Measurements from ENCODE around the gene MYF5. TPM values are rescaled to one million over a fixed set of nuclear protein-coding genes. Genes with fewer than 3 reads are reported as not detected.
"Not testable (repeated sequence)": the region's sequence is repeated elsewhere in the genome, so short reads cannot be mapped to it uniquely, and the experiment has no call there.

The MYF5 gene
- not detected for total RNA-seq

DNA sequence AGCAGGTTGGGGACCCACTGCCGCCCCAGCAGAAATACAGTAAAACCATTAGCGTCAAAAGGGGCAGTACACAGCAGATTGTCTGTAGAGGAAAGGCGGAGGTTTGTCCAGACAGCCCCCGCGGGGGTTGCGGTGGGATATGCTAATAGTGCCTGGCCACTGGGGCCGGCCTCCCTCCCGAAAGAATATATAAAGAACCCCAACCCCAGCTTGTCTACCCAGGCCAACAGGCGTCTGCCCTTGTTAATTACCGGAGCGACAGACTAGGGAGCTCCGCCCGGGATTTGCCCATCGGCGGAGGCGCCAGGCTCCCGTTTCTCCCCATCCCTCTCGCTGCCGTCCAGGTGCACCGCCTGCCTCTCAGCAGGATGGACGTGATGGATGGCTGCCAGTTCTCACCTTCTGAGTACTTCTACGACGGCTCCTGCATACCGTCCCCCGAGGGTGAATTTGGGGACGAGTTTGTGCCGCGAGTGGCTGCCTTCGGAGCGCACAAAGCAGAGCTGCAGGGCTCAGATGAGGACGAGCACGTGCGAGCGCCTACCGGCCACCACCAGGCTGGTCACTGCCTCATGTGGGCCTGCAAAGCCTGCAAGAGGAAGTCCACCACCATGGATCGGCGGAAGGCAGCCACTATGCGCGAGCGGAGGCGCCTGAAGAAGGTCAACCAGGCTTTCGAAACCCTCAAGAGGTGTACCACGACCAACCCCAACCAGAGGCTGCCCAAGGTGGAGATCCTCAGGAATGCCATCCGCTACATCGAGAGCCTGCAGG, at the start of gene MYF5:
MYF5 (plus strand) TSS at position 217 of the 774 bp plus-strand sequence; CDS start at position 369, 152 bp downstream.
- H3K27me3 Mint-ChIP-seq: peaks cover 17% of the 10 kb centered on the region
- ATAC-seq (replicated peaks): no peak
- no peak within 1 kb of the TSS for H3K4me3 Mint-ChIP-seq
- peaks cover 5% of the 10 kb centered on the region for H3K9me3 Mint-ChIP-seq
- no peak within 1 kb of the TSS for H3K27ac Mint-ChIP-seq
- no peaks in the 10 kb centered on the region for H3K4me1 Mint-ChIP-seq
- H3K36me3 Mint-ChIP-seq (ENCODE audit: low read depth): no peaks in the 10 kb centered on the region

DNA sequence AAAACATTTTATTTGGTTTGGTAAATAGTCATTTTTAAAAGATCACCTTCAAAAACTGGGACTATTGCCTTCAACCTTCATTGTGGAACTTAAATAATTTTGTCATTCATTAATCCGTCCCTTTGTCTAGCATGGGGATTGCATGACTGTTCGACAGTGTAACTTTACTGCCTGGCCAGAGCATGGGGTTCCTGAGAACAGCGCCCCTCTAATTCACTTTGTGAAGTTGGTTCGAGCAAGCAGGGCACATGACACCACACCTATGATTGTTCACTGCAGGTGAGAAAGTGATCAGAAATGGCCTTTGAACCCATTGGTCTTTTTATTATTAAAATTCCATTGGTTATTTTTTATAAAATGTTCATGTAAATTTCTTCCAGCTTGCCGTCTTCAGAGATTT, 46.5 kb upstream of the MYF5 start:
- Mint-ChIP-seq H3K36me3 (ENCODE audit: low read depth) (no peaks in the 10 kb centered on the region), H3K27ac (no peak overlapping the region), H3K4me3 (no peak overlapping the region), H3K4me1 (no peaks in the 10 kb centered on the region), H3K27me3 (no peaks in the 10 kb centered on the region), H3K9me3 (peaks cover 10% of the 10 kb centered on the region)
- no peak for ATAC-seq (replicated peaks)

DNA sequence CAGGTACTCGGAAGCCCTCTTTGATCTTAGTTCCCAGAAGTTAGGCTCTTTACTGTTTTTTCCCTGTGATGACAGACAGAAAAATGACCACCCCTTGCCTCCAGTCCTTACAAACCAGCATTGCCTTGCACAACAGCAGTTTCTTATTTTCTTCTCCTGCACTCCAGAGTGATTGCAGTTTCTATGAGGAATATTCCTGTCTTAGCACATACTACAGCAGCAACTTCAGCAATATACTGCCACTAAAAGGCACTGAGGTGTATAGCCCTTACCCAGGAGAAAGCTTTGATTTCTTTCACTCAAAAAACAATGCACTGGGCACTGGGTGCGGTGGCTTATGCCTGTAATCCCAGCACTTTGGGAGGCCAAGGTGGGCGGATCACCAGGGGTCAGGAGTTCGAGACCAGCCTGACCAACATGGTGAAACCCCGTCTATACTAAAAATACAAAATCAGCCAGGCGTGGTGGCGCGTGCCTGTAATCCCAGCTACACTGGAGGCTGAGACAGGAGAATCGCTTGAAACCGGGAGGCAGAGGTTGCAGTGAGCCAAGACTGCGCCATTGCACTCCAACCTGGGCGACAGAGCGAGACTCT, 40.6 kb upstream of the MYF5 start:
- not testable (repeated sequence) for H3K9me3 Mint-ChIP-seq; ATAC-seq (replicated peaks); H3K4me3 Mint-ChIP-seq; H3K36me3 Mint-ChIP-seq (ENCODE audit: low read depth); H3K4me1 Mint-ChIP-seq; H3K27ac Mint-ChIP-seq; H3K27me3 Mint-ChIP-seq

DNA sequence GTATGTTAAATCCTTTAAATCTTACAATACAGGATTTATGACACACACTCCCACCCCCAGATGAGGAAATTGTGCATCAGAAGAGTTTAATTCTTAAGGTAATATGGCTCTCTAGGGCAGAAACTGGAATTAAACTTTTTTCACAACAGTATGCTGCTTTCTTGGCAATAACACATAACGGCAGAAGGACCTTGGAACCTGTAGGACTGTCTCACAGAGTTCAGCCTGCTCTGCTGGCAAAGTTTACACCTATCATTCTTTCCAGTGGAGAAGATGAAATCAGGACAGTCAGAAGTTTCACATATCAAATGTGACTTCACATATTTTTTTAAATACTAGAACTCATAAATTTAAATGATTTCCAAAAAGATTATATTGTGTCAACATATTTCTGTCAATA, 39.9 kb upstream of the MYF5 start:
- no peaks in the 10 kb centered on the region for H3K27me3 Mint-ChIP-seq
- H3K36me3 Mint-ChIP-seq (ENCODE audit: low read depth): no peaks in the 10 kb centered on the region
- H3K4me3 Mint-ChIP-seq: no peak overlapping the region
- H3K27ac Mint-ChIP-seq: no peak overlapping the region
- no peaks in the 10 kb centered on the region for H3K4me1 Mint-ChIP-seq
- H3K9me3 Mint-ChIP-seq: peaks cover 1% of the 10 kb centered on the region
- ATAC-seq (replicated peaks): no peak

DNA sequence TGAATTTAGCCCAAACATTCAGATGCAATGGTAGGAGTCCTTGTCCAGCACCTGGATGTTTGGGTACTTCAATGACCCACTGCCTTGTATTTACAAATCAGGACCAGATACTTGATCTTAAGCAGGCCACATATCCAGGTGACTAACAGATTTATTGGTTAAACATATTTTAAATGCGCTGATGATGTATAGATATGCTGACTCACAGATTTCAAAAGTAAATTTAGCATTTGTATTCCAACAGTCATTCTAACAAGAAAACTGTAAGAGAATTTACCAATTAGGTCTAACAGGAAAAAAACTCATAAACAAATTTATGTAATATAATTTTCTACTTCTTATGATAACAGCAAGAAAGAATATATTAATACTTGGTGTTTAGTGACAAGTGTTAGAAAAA, 38.7 kb upstream of the MYF5 start:
- H3K4me1 Mint-ChIP-seq: no peaks in the 10 kb centered on the region
- no peak overlapping the region for H3K27ac Mint-ChIP-seq

DNA sequence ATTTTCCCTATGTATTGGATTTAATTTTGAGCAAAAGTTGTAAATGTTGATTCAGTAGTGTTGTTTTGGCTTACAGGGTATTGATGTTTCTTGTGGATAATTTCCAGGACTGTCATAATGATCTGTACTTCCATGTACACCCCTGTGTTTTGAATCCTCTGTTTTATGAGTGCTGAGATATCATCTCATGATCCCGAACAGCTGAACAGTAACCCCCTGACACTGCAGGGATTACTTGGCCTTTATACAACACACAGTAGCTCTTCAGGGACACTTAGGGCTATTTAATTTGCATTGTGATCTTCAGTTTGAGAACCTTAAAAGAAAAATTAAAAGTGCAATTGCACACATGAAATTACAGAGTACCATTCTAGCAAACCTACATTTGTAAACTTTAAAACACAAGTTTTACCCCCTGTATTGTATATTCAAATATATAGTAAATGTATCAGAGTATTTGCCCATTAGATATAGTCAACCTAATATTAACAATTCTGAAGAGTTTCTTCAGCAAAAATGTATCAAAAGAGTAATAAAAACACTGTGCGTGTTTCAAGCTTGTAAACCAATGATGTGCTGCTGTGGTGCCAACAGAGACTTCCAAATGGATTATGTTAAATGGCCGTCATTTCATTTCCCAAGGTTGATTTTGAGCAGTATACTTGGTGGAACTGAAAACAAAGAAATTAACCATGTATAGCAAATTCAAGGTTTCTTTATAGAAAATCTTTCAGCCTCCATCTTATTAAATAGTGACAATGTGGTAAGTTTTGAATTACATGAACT, 37.2 kb upstream of the MYF5 start:
- H3K27ac Mint-ChIP-seq: no peak overlapping the region
- H3K27me3 Mint-ChIP-seq: no peaks in the 10 kb centered on the region
- no peak overlapping the region for H3K4me3 Mint-ChIP-seq
- ATAC-seq (replicated peaks): no peak
- no peaks in the 10 kb centered on the region for H3K4me1 Mint-ChIP-seq
- H3K36me3 Mint-ChIP-seq (ENCODE audit: low read depth): no peaks in the 10 kb centered on the region
- H3K9me3 Mint-ChIP-seq: no peaks in the 10 kb centered on the region

More for the DNA sequence above, 38.7 kb upstream of the MYF5 start:
- no peaks in the 10 kb centered on the region for H3K27me3 Mint-ChIP-seq
- H3K4me3 Mint-ChIP-seq: no peak overlapping the region
- ATAC-seq (replicated peaks): no peak
- H3K9me3 Mint-ChIP-seq: no peaks in the 10 kb centered on the region
- no peaks in the 10 kb centered on the region for H3K36me3 Mint-ChIP-seq (ENCODE audit: low read depth)

DNA sequence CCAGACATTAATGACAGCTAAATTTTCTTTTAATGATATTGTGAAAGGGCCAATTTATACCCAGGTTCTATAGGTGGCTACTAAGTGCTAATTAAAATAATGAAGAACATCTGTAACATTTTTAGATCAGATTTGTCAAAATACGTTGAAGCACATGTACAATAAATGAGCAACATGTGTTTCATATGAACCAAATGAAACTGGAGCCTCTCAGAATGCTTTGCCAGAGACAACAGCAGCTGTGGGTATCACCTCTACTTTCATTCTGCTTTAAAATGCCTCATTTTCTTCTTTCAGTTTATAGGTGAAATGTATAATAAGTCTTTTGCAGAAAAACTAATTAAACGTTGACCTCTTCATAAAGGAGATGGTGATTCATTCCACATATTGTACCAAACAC, 35.4 kb upstream of the MYF5 start:
- no peak overlapping the region for H3K27ac Mint-ChIP-seq

DNA sequence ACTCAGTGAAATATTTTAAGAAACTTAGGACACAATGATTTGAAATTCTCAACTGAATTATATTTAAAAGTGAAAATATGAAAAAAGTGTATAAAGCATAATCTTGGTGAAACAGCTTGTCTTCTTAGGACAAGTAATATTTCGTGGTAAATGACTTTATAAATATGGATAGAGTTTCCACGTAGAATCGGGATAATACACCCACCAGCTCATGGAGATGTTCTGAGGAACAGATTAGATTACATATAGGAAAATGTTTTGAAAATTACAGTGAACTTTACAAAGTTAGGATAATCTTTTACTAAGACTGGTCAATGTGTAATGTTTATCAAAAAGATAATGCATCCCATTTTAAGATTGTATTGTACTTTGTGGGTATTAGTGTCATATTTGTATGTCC, 34.9 kb upstream of the MYF5 start:
- H3K4me3 Mint-ChIP-seq: no peak overlapping the region
- no peaks in the 10 kb centered on the region for H3K36me3 Mint-ChIP-seq (ENCODE audit: low read depth)
- no peaks in the 10 kb centered on the region for H3K27me3 Mint-ChIP-seq
- H3K9me3 Mint-ChIP-seq: no peaks in the 10 kb centered on the region
- no peak for ATAC-seq (replicated peaks)
- H3K4me1 Mint-ChIP-seq: no peaks in the 10 kb centered on the region
- no peak overlapping the region for H3K27ac Mint-ChIP-seq

More for the DNA sequence above, 35.4 kb upstream of the MYF5 start:
- Mint-ChIP-seq H3K36me3 (ENCODE audit: low read depth) (no peaks in the 10 kb centered on the region), H3K4me3 (no peak overlapping the region), H3K27me3 (no peaks in the 10 kb centered on the region), H3K9me3 (no peaks in the 10 kb centered on the region), H3K4me1 (no peaks in the 10 kb centered on the region)
- no peak for ATAC-seq (replicated peaks)

DNA sequence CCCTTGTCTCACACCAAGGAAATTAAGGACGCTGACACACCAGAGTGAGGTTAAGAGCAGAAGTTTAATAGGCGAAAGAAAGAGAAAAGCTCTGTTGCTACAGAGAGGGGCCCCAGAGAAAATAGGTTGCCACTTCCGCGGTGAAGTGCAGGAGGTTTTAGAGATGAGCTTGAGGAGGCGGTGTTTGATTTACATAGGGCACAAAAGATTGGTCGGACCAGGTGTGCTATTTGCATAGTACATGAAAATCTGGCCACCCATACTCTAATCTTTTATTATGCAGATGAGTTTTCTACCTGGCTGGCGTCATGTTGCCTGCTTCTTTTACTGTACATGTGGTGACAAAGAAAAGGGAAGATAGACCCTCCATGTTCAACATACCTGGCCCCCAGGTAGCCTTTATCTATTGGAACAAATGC, 32.6 kb upstream of the MYF5 start:
- Mint-ChIP-seq H3K27me3 (no peaks in the 10 kb centered on the region), H3K4me3 (no peak overlapping the region), H3K36me3 (ENCODE audit: low read depth) (no peaks in the 10 kb centered on the region), H3K4me1 (no peaks in the 10 kb centered on the region), H3K27ac (no peak overlapping the region), H3K9me3 (no peaks in the 10 kb centered on the region)
- ATAC-seq (replicated peaks): no peak

DNA sequence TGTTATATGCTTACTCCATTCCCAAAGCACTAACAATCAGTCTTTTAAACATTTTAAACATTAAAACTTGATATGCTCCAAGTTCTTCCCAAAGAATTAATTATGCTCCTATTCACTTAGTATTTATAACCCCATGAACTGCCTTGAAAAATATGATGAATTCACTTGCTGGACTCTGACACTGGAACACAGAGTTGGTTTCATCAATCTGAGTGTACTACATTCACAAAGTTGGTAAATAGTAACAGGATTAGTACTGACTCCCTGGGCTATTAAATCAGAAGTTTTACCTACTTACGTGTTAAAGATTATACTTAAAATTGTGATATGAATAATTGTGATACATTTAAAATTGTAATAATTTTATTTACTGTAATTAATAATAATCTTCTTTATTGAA, 26.6 kb upstream of the MYF5 start:
- Mint-ChIP-seq H3K4me3 (no peak overlapping the region), H3K4me1 (no peaks in the 10 kb centered on the region), H3K9me3 (peaks cover 4% of the 10 kb centered on the region), H3K27ac (no peak overlapping the region), H3K36me3 (ENCODE audit: low read depth) (no peaks in the 10 kb centered on the region), H3K27me3 (no peaks in the 10 kb centered on the region)
- ATAC-seq (replicated peaks): no peak

DNA sequence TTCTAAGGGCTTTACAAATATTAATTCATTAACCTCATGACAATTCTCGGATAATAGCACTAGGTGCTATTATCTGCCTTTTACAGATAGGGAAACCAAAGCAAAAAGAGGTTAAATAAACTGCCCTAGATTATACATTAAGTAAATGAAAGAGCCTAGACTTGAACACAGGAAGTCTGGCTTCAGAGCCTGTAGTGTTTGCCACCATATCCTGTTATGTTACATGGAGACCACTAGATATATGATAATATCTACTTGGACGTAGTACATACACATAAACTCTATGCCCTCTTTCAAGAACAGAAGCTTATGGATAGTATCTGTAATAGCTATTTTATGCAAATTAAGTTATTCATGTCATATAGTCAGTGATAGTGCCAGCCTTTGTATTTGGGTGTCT, 26.2 kb upstream of the MYF5 start:
- Mint-ChIP-seq H3K27me3 (no peaks in the 10 kb centered on the region), H3K4me1 (no peaks in the 10 kb centered on the region)

DNA sequence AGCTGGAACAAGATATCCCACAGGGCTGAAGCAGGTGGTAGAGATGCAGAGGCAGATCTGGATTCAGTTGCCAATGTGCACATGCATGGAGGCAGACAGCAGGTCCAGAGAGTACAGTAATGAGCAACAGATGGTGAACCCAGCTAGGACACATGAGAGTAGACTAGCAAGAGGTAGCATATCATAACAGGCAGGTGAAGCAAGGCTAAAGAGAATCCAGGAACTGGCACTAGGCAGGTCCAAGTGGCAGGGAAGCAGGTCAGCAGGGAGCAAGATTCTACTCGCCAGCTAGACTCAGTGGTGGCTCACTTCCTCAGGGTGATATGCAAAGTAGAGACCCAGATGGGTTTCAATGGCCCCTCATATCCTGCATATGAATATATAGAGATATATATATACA, 24.6 kb upstream of the MYF5 start:
- Mint-ChIP-seq H3K36me3 (ENCODE audit: low read depth) (no peaks in the 10 kb centered on the region), H3K4me1 (no peaks in the 10 kb centered on the region), H3K9me3 (peaks cover 4% of the 10 kb centered on the region), H3K27ac (no peak overlapping the region), H3K27me3 (no peaks in the 10 kb centered on the region), H3K4me3 (no peak overlapping the region)
- ATAC-seq (replicated peaks): no peak

More for the DNA sequence above, 26.2 kb upstream of the MYF5 start:
- H3K27ac Mint-ChIP-seq: no peak overlapping the region
- H3K36me3 Mint-ChIP-seq (ENCODE audit: low read depth): no peaks in the 10 kb centered on the region
- ATAC-seq (replicated peaks): no peak
- H3K4me3 Mint-ChIP-seq: no peak overlapping the region
- H3K9me3 Mint-ChIP-seq: peaks cover 4% of the 10 kb centered on the region

DNA sequence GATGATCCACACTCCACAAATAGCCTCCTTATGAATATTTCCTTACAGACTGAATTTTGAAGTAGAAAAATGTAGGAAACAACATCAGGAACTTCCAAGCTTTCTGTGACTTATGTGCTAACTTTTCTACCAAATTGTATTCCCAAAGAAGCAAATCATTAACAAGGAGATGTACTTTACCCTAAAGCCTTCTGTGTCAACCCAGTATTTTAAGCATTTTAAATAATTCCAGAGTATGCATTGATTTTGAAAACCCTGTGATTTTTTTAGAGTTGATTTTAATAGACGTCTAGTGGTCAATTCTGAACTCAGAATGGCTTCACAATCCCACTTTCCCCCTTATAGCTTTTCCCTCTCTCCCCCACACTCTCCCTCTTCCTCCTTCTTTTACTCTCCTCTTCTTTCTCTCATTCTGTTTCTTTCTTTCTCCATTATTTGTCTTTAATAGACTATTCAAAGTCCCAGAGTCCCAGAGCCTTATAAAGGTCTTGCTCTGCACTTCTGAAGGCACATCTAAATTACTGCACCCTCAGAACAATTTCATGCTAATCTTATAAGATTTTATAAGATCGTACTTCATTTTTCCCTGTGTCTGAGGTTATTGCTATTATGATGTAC, 19.3 kb upstream of the MYF5 start:
- Mint-ChIP-seq H3K36me3 (ENCODE audit: low read depth) (no peaks in the 10 kb centered on the region), H3K27me3 (no peaks in the 10 kb centered on the region), H3K4me1 (no peaks in the 10 kb centered on the region), H3K27ac (no peak overlapping the region), H3K9me3 (peaks cover 4% of the 10 kb centered on the region), H3K4me3 (no peak overlapping the region)
- no peak for ATAC-seq (replicated peaks)

DNA sequence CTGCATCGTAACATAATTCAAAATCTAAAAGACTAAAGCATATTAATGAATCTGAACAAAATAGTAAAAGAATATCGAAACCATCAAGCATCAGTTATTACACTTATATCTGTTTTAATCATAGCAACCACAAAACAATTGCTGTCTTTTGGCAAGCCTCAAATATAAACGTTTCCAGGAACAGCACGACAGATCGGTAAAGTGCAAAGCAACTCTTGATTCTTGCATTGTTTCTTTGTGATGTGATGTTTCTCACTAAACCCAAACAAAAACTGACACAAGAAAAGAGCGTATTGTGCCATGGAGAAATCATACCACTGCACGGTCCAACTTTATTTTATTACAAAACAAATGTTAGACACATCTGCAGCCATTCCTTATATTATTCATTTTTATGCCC, 18.5 kb upstream of the MYF5 start:
- H3K9me3 Mint-ChIP-seq: peaks cover 6% of the 10 kb centered on the region
- no peak overlapping the region for H3K4me3 Mint-ChIP-seq
- H3K27me3 Mint-ChIP-seq: no peaks in the 10 kb centered on the region

More for the DNA sequence above, 18.5 kb upstream of the MYF5 start:
- Mint-ChIP-seq H3K4me1 (no peaks in the 10 kb centered on the region), H3K27ac (no peak overlapping the region), H3K36me3 (ENCODE audit: low read depth) (no peaks in the 10 kb centered on the region)
- no peak for ATAC-seq (replicated peaks)
